NT2/D1 (cell line): Measurements from ENCODE around the gene TSPAN31.
A peak's percentile ranks its signal among the peaks of the same experiment; 100 is the strongest.

Experiments
- DNase-seq: peaks from one replicate; pipeline ENCODE4 v3.0.0-alpha.2; 2011; ENCODE audit warnings: low read depth, low spot score
- H3K27me3 ChIP-seq: 2 replicates; pipeline ENCODE4 v1.6.0; 2011; ENCODE audit warnings: mild to moderate bottlenecking; ENCODE audit not compliant: insufficient read length, insufficient read depth
- H3K36me3 ChIP-seq: 2 replicates; pipeline ENCODE4 v1.6.1; 2011; ENCODE audit warnings: mild to moderate bottlenecking, low read length, mixed read lengths; ENCODE audit not compliant: insufficient read depth, insufficient read length
- H3K4me1 ChIP-seq: 2 replicates; pipeline ENCODE4 v1.5.1; 2011; ENCODE audit not compliant: insufficient read depth, insufficient read length
- H3K4me3 ChIP-seq: 2 replicates; pipeline ENCODE4 v1.5.1; 2011; ENCODE audit warnings: low read depth; ENCODE audit not compliant: insufficient read length
- H3K9ac ChIP-seq: 2 replicates; pipeline ENCODE4 v1.6.0; 2011; ENCODE audit warnings: low read depth; ENCODE audit not compliant: insufficient read length
- H3K9me3 ChIP-seq: 2 replicates; pipeline ENCODE4 v1.5.1; 2011; ENCODE audit warnings: mild to moderate bottlenecking, low read length; ENCODE audit not compliant: insufficient read depth
- SUZ12 ChIP-seq: IDR thresholded peaks from 2 replicates; pipeline ENCODE4 v1.6.1; 2011; ENCODE audit not compliant: insufficient read length, insufficient read depth; ENCODE audit errors: extremely low read depth
- YY1 ChIP-seq: IDR thresholded peaks from 2 replicates; pipeline ENCODE4 v1.6.1; 2011; ENCODE audit not compliant: insufficient read length, insufficient read depth
- ZNF274 ChIP-seq: IDR thresholded peaks from 2 replicates; pipeline ENCODE4 v1.6.1; 2011; ENCODE audit warnings: mild to moderate bottlenecking, low read depth, low read length

TSPAN31 gene

DNA sequence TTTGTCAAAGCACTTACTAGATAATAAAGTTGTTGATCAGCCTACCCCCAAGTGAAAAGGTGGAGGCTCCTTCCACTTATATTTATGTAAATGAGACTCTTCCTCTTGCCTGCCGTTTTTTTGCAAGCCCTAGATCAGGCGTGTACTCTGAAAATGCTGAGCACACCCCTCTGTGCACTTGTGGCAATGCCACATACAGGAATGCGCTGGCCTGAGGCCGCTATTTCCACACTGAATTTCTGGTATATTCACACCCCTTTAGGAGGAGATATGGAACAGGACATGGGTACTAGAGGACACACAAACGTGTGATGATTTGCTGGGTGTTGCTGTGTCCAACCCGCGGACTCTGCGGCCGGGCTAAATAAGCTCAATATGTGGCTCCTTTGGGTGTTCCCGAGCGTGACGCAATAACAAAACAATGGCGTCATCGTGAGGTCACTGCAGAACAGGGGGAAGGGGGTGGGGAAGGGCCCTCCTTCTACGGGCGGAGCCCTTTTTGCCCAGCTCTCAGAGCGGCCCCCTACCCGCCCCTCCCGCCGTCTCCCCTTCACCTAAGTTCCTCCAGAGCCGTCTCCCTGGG is 554 bp upstream of the TSPAN31 start:
- DNase-seq: no peak
- H3K9ac ChIP-seq: peak overlapping the region; percentile 33
- peaks cover 34% of the 10 kb centered on the region for H3K36me3 ChIP-seq
- H3K27me3 ChIP-seq: peaks cover 26% of the 10 kb centered on the region
- no peaks in the 10 kb centered on the region for H3K9me3 ChIP-seq
- TF ChIP-seq SUZ12 (no peak), ZNF274 (no peak), YY1 (no peak)
- peaks cover 3% of the 10 kb centered on the region for H3K4me1 ChIP-seq
- peak overlapping the region; percentile 76 for H3K4me3 ChIP-seq

GRCh38 chr12:57745485-57745881 is 644 bp downstream of the TSPAN31 start:
- peaks cover 46% of the 10 kb centered on the region for H3K36me3 ChIP-seq
- no peaks in the 10 kb centered on the region for H3K9me3 ChIP-seq
- H3K4me1 ChIP-seq: peaks cover 3% of the 10 kb centered on the region
- H3K27me3 ChIP-seq: peaks cover 14% of the 10 kb centered on the region
- no peak for DNase-seq
- H3K4me3 ChIP-seq: peak overlapping the region; percentile 76
- no peak for TF ChIP-seq SUZ12
- TF ChIP-seq ZNF274: no peak
- no peak for TF ChIP-seq YY1
- peak overlapping the region; percentile 74 for H3K9ac ChIP-seq

- TF ChIP-seq SUZ12 (no peak), ZNF274 (no peak), YY1 (no peak)
- Histone ChIP-seq H3K9ac (peak overlapping the region; percentile 74), H3K4me3 (peak overlapping the region; percentile 76), H3K27me3 (peaks cover 9% of the 10 kb centered on the region), H3K9me3 (no peaks in the 10 kb centered on the region), H3K36me3 (peaks cover 52% of the 10 kb centered on the region), H3K4me1 (peaks cover 7% of the 10 kb centered on the region)
- no peak for DNase-seq
These were observed 1.2 kb downstream of the TSPAN31 start for GRCh38 chr12:57746025-57746424.

GRCh38 chr12:57749061-57749460 is 4.2 kb downstream of the TSPAN31 start:
- no peak for DNase-seq
- H3K9me3 ChIP-seq: no peaks in the 10 kb centered on the region
- peaks cover 5% of the 10 kb centered on the region for H3K4me1 ChIP-seq
- TF ChIP-seq ZNF274: no peak
- TF ChIP-seq YY1: no peak
- TF ChIP-seq SUZ12: no peak
- H3K9ac ChIP-seq: no peak overlapping the region
- peaks cover 57% of the 10 kb centered on the region for H3K36me3 ChIP-seq
- H3K27me3 ChIP-seq: peaks cover 15% of the 10 kb centered on the region
- no peak overlapping the region for H3K4me3 ChIP-seq

- Histone ChIP-seq H3K36me3 (peaks cover 56% of the 10 kb centered on the region), H3K4me3 (peak overlapping the region; percentile 99), H3K9me3 (no peaks in the 10 kb centered on the region), H3K9ac (peak overlapping the region; percentile 95), H3K27me3 (peaks cover 27% of the 10 kb centered on the region), H3K4me1 (peaks cover 5% of the 10 kb centered on the region)
- TF ChIP-seq ZNF274 (no peak), SUZ12 (no peak), YY1 (no peak)
- DNase-seq: no peak
These were observed 6.0 kb downstream of the TSPAN31 start for GRCh38 chr12:57750561-57751431.

DNA sequence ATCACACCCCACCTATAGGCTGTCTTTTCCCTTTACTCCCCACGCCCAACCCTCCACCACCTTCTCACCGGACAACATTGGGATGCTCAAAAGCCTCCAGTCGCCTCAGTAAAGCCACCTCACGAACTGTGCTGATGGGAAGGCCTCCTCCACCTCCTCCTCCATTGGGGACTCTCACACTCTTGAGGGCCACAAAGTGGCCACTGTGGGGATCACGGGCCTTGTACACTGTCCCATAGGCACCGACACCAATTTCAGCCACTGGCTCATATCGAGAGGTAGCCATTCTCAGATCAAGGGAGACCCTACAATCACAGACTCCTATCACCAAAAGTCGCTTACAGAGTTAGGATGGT is 6.6 kb downstream of the TSPAN31 start:
- no peak for DNase-seq
- Histone ChIP-seq H3K36me3 (peaks cover 50% of the 10 kb centered on the region), H3K4me3 (peak overlapping the region; percentile 99), H3K27me3 (peaks cover 33% of the 10 kb centered on the region), H3K9ac (peak overlapping the region; percentile 95), H3K9me3 (no peaks in the 10 kb centered on the region), H3K4me1 (peaks cover 5% of the 10 kb centered on the region)
- no peak for TF ChIP-seq ZNF274
- no peak for TF ChIP-seq YY1
- TF ChIP-seq SUZ12: no peak
